Measurements from ENCODE around the gene RABGAP1L.

- TF ChIP-seq POLR2A (IDR thresholded peaks at IDR 0.05), result no peak
- no peak for TF ChIP-seq CTCF (IDR thresholded peaks at IDR 0.05)
- TF ChIP-seq EP300 (IDR thresholded peaks at IDR 0.05), result no peak
Observed at GRCh38 chr1:174957829-174958228, 798.5 kb downstream of the RABGAP1L start.
